Endothelial cell (in vitro differentiated cells): ENCODE measurements around the gene MRPL9. TPM values are rescaled to one million over a fixed set of nuclear protein-coding genes. Genes with fewer than 3 reads are reported as not detected.

Source experiments
- DNase-seq: peaks from one replicate; pipeline ENCODE4 v3.0.0; 2021; ENCODE audit warnings: low spot score
- H3K27ac Mint-ChIP-seq: one replicate; pipeline ENCODE4 v1.8.0; 2021; ENCODE audit warnings: mixed read lengths, inconsistent platforms; ENCODE audit not compliant: unreplicated experiment
- H3K27me3 Mint-ChIP-seq: one replicate; pipeline ENCODE4 v1.8.0; 2021; ENCODE audit warnings: mild to moderate bottlenecking, moderate library complexity, mixed read lengths, inconsistent platforms; ENCODE audit not compliant: unreplicated experiment
- H3K36me3 Mint-ChIP-seq: one replicate; pipeline ENCODE4 v1.8.0; 2021; ENCODE audit warnings: mild to moderate bottlenecking, low read depth, mixed read lengths, inconsistent platforms; ENCODE audit not compliant: unreplicated experiment
- H3K4me1 Mint-ChIP-seq: one replicate; pipeline ENCODE4 v1.8.0; 2021; ENCODE audit warnings: mild to moderate bottlenecking, mixed read lengths, inconsistent platforms; ENCODE audit not compliant: unreplicated experiment
- H3K4me3 Mint-ChIP-seq: one replicate; pipeline ENCODE4 v1.8.0; 2021; ENCODE audit warnings: mild to moderate bottlenecking, mixed read lengths, inconsistent platforms; ENCODE audit not compliant: unreplicated experiment
- H3K9me3 Mint-ChIP-seq: one replicate; pipeline ENCODE4 v1.8.0; 2021; ENCODE audit warnings: mixed read lengths, inconsistent platforms; ENCODE audit not compliant: unreplicated experiment
- CTCF ChIP-seq: fragments of 200-600 bp; sonication (generic); IDR thresholded peaks from one replicate; pipeline ENCODE4 v1.5.0; 2021; ENCODE audit warnings: antibody characterized with exemption; ENCODE audit not compliant: unreplicated experiment
- total RNA-seq: library from RNA; stranded (reverse); fragmentation: NEBNext Ultra II Directional; extraction: Animal tissue kit (Norgen Biotek cat#: 25700); gene quantifications from one replicate; pipeline ENCODE4 v1.2.1, GENCODE V29; 2021; ENCODE audit not compliant: unreplicated experiment

Gene MRPL9
- total RNA-seq, 1 donor from 2014 or later, result 99.5 TPM

GRCh38 chr1:151711044-151711800, 52.1 kb downstream of the MRPL9 start:
- Mint-ChIP-seq H3K9me3 (no peaks in the 10 kb centered on the region), H3K36me3 (no peaks in the 10 kb centered on the region), H3K27me3 (peaks cover 7% of the 10 kb centered on the region), H3K27ac (no peak overlapping the region), H3K4me3 (no peak overlapping the region), H3K4me1 (peaks cover 6% of the 10 kb centered on the region)
- TF ChIP-seq CTCF, result no peak
- no peak for DNase-seq

- no peak overlapping the region for H3K4me3 Mint-ChIP-seq
- DNase-seq, result peak; percentile 46
- H3K4me1 Mint-ChIP-seq, result peaks cover 8% of the 10 kb centered on the region
- H3K9me3 Mint-ChIP-seq, result no peaks in the 10 kb centered on the region
- H3K27ac Mint-ChIP-seq, result no peak overlapping the region
- no peaks in the 10 kb centered on the region for H3K36me3 Mint-ChIP-seq
- no peak for TF ChIP-seq CTCF
- H3K27me3 Mint-ChIP-seq, result peaks cover 6% of the 10 kb centered on the region
Observed at GRCh38 chr1:151710187-151710840, 53.0 kb downstream of the MRPL9 start.

Other genes starting within 250 kb of the MRPL9 start
- gene TUFT1, start 223.2 kb downstream of the MRPL9 start, total RNA-seq, result 11.2 TPM
- 28.9 TPM for gene SNX27, start 151.4 kb downstream of the MRPL9 start, total RNA-seq
- gene CELF3, start 46.7 kb downstream of the MRPL9 start, total RNA-seq, result not detected
- not detected for gene RIIAD1, start 42.0 kb downstream of the MRPL9 start, total RNA-seq
- gene TDRKH, start 27.0 kb upstream of the MRPL9 start, total RNA-seq, result 27.2 TPM
- gene LINGO4, start 41.9 kb upstream of the MRPL9 start, total RNA-seq, result 0.13 TPM
- 1.0 TPM for gene RORC, start 68.3 kb upstream of the MRPL9 start, total RNA-seq
- 0.95 TPM for gene C2CD4D, start 76.3 kb upstream of the MRPL9 start, total RNA-seq
- gene THEM5, start 90.2 kb upstream of the MRPL9 start, total RNA-seq, result not detected
- gene THEM4, start 146.0 kb upstream of the MRPL9 start, total RNA-seq, result 9.0 TPM
- gene S100A10, start 230.4 kb upstream of the MRPL9 start, total RNA-seq, result 241 TPM